Mesenchymal stem cell (in vitro differentiated cells and primary cell): ENCODE results near the gene RNF144A.
A peak's percentile ranks its signal among the peaks of the same experiment; 100 is the strongest.

Experiments used
- DNase-seq: peaks from one replicate; pipeline ENCODE4 v3.0.0-alpha.2; 2013
- H2AFZ ChIP-seq: one replicate; pipeline ENCODE4 v1.6.1; 2013; ENCODE audit warnings: low read depth, mild to moderate bottlenecking, control low read depth, inconsistent platforms, low read length, moderate library complexity
- H2AK5ac ChIP-seq: 2 replicates; pipeline ENCODE4 v1.6.1; 2013; ENCODE audit warnings: low read length, moderate library complexity, mild to moderate bottlenecking, inconsistent platforms; ENCODE audit not compliant: severe bottlenecking
- H2BK120ac ChIP-seq: one replicate; pipeline ENCODE4 v1.6.1; 2013; ENCODE audit warnings: low read depth, mild to moderate bottlenecking, inconsistent platforms, low read length, moderate library complexity
- H2BK12ac ChIP-seq, 2 experiments: one replicate each; pipeline ENCODE4 v1.6.1; 2013; ENCODE audit warnings: inconsistent platforms in 2 of 2, low read length in 2 of 2, mild to moderate bottlenecking in 2 of 2, moderate library complexity in 2 of 2, control low read depth in 1 of 2
- H2BK15ac ChIP-seq: one replicate; pipeline ENCODE4 v1.6.1; 2013; ENCODE audit warnings: mild to moderate bottlenecking, low read depth, inconsistent platforms; ENCODE audit not compliant: poor library complexity, severe bottlenecking
- H2BK5ac ChIP-seq: 2 replicates; pipeline ENCODE4 v1.6.1; 2013; ENCODE audit warnings: low read depth, mild to moderate bottlenecking, low read length, control low read depth, inconsistent platforms; ENCODE audit not compliant: poor library complexity, severe bottlenecking
- H3K14ac ChIP-seq, 2 experiments: one replicate each; pipeline ENCODE4 v1.6.1; 2013; ENCODE audit warnings: inconsistent platforms in 2 of 2, low read length in 2 of 2, control low read depth in 1 of 2, mild to moderate bottlenecking in 1 of 2, moderate library complexity in 1 of 2
- H3K18ac ChIP-seq, 2 experiments: one replicate each; pipeline ENCODE4 v1.6.1; 2013; ENCODE audit warnings: inconsistent platforms in 2 of 2, low read length in 2 of 2, control low read depth in 1 of 2, low read depth in 1 of 2, mild to moderate bottlenecking in 1 of 2
- H3K23ac ChIP-seq, 2 experiments: one replicate each; pipeline ENCODE4 v1.6.1; 2013; ENCODE audit warnings: inconsistent platforms in 2 of 2, low read length in 2 of 2, mild to moderate bottlenecking in 2 of 2, moderate library complexity in 2 of 2, control low read depth in 1 of 2
- H3K27ac ChIP-seq: 2 replicates; pipeline ENCODE4 v1.5.1; 2013; ENCODE audit warnings: mild to moderate bottlenecking, moderate library complexity, low read length, control low read depth, inconsistent platforms; ENCODE audit not compliant: poor library complexity, severe bottlenecking
- H3K27me3 ChIP-seq, 2 experiments: 2 replicates each; pipeline versions ENCODE4 v1.6.1 to v1.7.0; 2013; ENCODE audit warnings: low read length in 2 of 2, mild to moderate bottlenecking in 2 of 2, moderate library complexity in 2 of 2, control low read depth in 1 of 2, inconsistent platforms in 1 of 2; ENCODE audit not compliant: control insufficient read depth in 1 of 2, insufficient read depth in 1 of 2
- H3K36me3 ChIP-seq, 2 experiments: 2 replicates each; pipeline versions ENCODE4 v1.6.1 to v1.7.0; 2013; ENCODE audit warnings: low read length in 2 of 2, control low read depth in 1 of 2, inconsistent platforms in 1 of 2, low read depth in 1 of 2, mild to moderate bottlenecking in 1 of 2; ENCODE audit not compliant: insufficient read depth in 2 of 2, control insufficient read depth in 1 of 2
- H3K4ac ChIP-seq, 2 experiments: one replicate each; pipeline ENCODE4 v1.6.1; 2013; ENCODE audit warnings: inconsistent platforms in 2 of 2, low read length in 2 of 2, mild to moderate bottlenecking in 2 of 2, moderate library complexity in 2 of 2, control low read depth in 1 of 2, low read depth in 1 of 2
- H3K4me1 ChIP-seq: 2 replicates; pipeline ENCODE4 v1.6.1; 2013; ENCODE audit warnings: low read depth, low read length, control low read depth; ENCODE audit not compliant: control insufficient read depth, insufficient read depth
- H3K4me2 ChIP-seq: 2 replicates; pipeline ENCODE4 v1.6.1; 2013; ENCODE audit warnings: low read length, mild to moderate bottlenecking, inconsistent platforms; ENCODE audit not compliant: poor library complexity, severe bottlenecking
- H3K4me3 ChIP-seq, 2 experiments: 2 replicates each; pipeline versions ENCODE4 v1.5.1 to v1.7.0; 2013; ENCODE audit warnings: low read length in 2 of 2, mild to moderate bottlenecking in 2 of 2, control low read depth in 1 of 2, low read depth in 1 of 2; ENCODE audit not compliant: insufficient read depth in 1 of 2
- H3K79me1 ChIP-seq: replicated peaks from 2 replicates; pipeline ENCODE4 v1.6.1; 2013; ENCODE audit warnings: mild to moderate bottlenecking, control low read depth, low read length, inconsistent platforms; ENCODE audit not compliant: poor library complexity, severe bottlenecking
- H3K9ac ChIP-seq: 2 replicates; pipeline ENCODE4 v1.7.0; 2013; ENCODE audit warnings: mild to moderate bottlenecking, low read length, moderate library complexity
- H3K9me3 ChIP-seq: 2 replicates; pipeline ENCODE4 v1.7.0; 2013; ENCODE audit warnings: mild to moderate bottlenecking, low read length; ENCODE audit not compliant: control insufficient read depth
- H4K8ac ChIP-seq: one replicate; pipeline ENCODE4 v1.6.1; 2013; ENCODE audit warnings: inconsistent platforms, mild to moderate bottlenecking, low read length, moderate library complexity
- H4K91ac ChIP-seq: one replicate; pipeline ENCODE4 v1.6.1; 2013; ENCODE audit warnings: mild to moderate bottlenecking, low read length, inconsistent platforms
- WGBS: methylation state at CpG from one replicate; pipeline ENCODE4 v1.1.7; 2013; ENCODE audit warnings: mixed read lengths; 5-methylcytosine and 5-hydroxymethylcytosine counted together

RNF144A gene

DNA sequence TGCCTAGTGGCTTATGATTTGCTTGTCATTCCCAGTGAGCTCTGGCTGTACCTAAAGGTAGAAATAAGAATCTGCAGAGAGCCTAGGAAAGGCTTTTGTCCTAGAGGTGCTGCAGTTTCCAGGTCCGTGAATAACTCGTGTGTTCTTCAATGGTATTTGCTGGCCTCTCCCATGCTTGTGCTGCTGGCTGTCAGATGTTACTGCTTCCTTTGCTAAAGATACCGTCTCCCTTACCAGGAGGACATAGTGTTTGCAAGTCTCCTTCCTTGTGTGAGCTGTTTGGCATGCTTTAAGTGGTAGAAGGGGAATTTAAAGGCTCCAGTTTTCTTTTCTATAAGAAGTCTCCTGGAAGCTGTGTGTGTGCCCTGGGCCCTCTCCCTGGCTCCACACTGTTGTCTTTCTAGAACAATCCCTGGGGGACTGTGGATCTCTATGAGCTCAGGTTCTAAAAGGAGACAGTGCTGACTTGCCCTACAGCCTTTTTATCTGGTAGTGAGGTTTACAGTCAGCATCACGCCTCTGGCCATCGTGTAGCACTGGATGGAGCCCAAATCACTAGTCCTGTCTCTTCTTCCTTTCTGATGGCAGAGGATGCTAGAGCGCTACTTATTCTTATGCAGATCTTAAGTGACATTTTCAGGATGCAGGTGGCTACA is 65.8 kb downstream of the RNF144A start:
- H2BK120ac ChIP-seq, result no peak overlapping the region
- H3K27me3 ChIP-seq, result no peaks in the 10 kb centered on the region
- no peak overlapping the region for H3K4ac ChIP-seq
- no peaks in the 10 kb centered on the region for H3K36me3 ChIP-seq
- no peak overlapping the region for H3K4me3 ChIP-seq
- H4K8ac ChIP-seq, result no peak overlapping the region
- no peak overlapping the region for H3K4me2 ChIP-seq
- H2AK5ac ChIP-seq, result no peak overlapping the region
- no peak overlapping the region for H2BK5ac ChIP-seq
- H2BK15ac ChIP-seq, result no peak overlapping the region
- H3K23ac ChIP-seq, result no peak overlapping the region
- H3K4me1 ChIP-seq, result no peaks in the 10 kb centered on the region
- WGBS, result 80% methylated on average over 6 of the region's 6 CpGs
- H2AFZ ChIP-seq, result no peak overlapping the region
- no peak overlapping the region for H3K27ac ChIP-seq
- DNase-seq, result peak; percentile 21
- H3K18ac ChIP-seq, result no peak overlapping the region
- H3K79me1 ChIP-seq, result no peaks in the 10 kb centered on the region
- H3K9ac ChIP-seq, result no peak overlapping the region
- H3K9me3 ChIP-seq, result no peaks in the 10 kb centered on the region
- no peak overlapping the region for H4K91ac ChIP-seq
- H3K14ac ChIP-seq, result no peak overlapping the region
- H2BK12ac ChIP-seq, result peak overlapping the region in 1 of 2 experiments; percentile 2

DNA sequence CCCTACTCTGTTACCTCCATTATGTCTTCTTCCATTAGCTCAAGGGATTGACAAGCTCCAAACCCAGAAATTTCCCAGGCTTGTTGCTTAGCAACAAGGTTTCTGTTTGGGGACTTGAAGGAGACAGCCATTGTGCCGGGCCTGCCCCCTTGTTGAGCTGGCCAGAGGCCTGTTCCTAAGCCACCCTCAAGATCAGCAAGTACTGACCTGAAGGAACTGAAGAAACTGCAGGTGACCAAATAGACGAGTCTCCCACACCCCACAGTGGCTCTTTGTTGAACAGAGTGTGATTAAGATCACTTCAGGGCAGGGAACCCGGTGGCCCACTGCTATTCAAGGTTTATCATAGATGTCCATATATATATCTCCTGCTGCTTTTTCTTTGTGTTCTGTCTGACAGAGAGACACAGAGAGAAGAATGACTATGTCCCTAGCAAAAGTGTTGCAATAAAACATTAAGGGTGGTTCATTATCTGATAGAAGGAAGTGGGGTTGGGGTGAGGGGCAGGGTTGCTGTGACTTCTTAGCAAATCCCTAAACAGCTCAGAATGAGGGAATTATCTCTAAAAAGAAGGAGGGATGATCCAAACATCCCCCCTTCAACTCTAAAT is 69.2 kb downstream of the RNF144A start:
- no peaks in the 10 kb centered on the region for H3K4me1 ChIP-seq
- H3K14ac ChIP-seq, result no peak overlapping the region
- H2BK5ac ChIP-seq, result no peak overlapping the region
- H3K4ac ChIP-seq, result no peak overlapping the region
- H3K27me3 ChIP-seq, result no peaks in the 10 kb centered on the region
- H2BK120ac ChIP-seq, result no peak overlapping the region
- 15% methylated on average over 2 of the region's 3 CpGs for WGBS
- H2BK15ac ChIP-seq, result no peak overlapping the region
- H2AFZ ChIP-seq, result no peak overlapping the region
- no peak overlapping the region for H4K91ac ChIP-seq
- peaks cover 4% of the 10 kb centered on the region for H3K9me3 ChIP-seq
- H3K79me1 ChIP-seq, result no peaks in the 10 kb centered on the region
- H3K4me3 ChIP-seq, result no peak overlapping the region
- no peak overlapping the region for H2AK5ac ChIP-seq
- no peak overlapping the region for H4K8ac ChIP-seq
- no peak overlapping the region for H3K27ac ChIP-seq
- H3K9ac ChIP-seq, result no peak overlapping the region
- H3K4me2 ChIP-seq, result no peak overlapping the region
- peak; percentile 78 for DNase-seq
- peak overlapping the region in 1 of 2 experiments; percentile 77 for H3K18ac ChIP-seq
- H3K36me3 ChIP-seq, result no peaks in the 10 kb centered on the region
- H3K23ac ChIP-seq, result no peak overlapping the region
- H2BK12ac ChIP-seq, result no peak overlapping the region

DNA sequence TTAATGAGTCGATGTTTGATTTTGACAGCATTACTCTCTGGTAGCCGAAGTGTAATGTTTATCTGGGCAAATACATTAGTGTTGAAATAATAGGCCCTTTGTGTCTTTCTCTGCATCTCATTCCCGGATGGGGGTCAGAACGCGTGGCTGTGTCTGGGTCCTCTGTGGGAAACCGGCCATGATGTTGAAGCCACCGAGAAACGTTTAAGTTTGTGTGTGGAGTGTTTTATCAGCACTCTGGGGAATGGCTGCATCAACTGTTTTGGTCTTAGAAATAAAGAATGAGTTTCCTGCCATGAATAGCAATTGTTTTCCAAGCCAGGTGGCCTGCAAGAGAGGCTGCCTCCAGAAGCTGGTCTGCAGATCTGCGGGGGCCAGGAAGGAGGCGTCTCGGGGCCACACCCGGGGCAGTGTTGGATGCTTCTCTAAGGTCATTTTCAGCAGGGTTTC is 69.7 kb downstream of the RNF144A start:
- no peak overlapping the region for H3K4me3 ChIP-seq
- no peak overlapping the region for H2BK5ac ChIP-seq
- H2BK120ac ChIP-seq, result no peak overlapping the region
- H4K91ac ChIP-seq, result peak overlapping the region; percentile 23
- no peak overlapping the region for H2AK5ac ChIP-seq
- no peak overlapping the region for H4K8ac ChIP-seq
- H3K23ac ChIP-seq, result no peak overlapping the region
- WGBS, result 77% methylated on average over 12 of the region's 12 CpGs
- no peak for DNase-seq
- peaks cover 4% of the 10 kb centered on the region for H3K9me3 ChIP-seq
- H2AFZ ChIP-seq, result no peak overlapping the region
- peak overlapping the region; percentile 4 to 24 for H3K4ac ChIP-seq
- no peaks in the 10 kb centered on the region for H3K4me1 ChIP-seq
- no peaks in the 10 kb centered on the region for H3K36me3 ChIP-seq
- no peaks in the 10 kb centered on the region for H3K79me1 ChIP-seq
- H3K9ac ChIP-seq, result no peak overlapping the region
- no peak overlapping the region for H3K14ac ChIP-seq
- H2BK12ac ChIP-seq, result no peak overlapping the region
- no peak overlapping the region for H2BK15ac ChIP-seq
- H3K27ac ChIP-seq, result no peak overlapping the region
- no peak overlapping the region for H3K4me2 ChIP-seq
- H3K18ac ChIP-seq, result peak overlapping the region in 1 of 2 experiments; percentile 5
- no peaks in the 10 kb centered on the region for H3K27me3 ChIP-seq

DNA sequence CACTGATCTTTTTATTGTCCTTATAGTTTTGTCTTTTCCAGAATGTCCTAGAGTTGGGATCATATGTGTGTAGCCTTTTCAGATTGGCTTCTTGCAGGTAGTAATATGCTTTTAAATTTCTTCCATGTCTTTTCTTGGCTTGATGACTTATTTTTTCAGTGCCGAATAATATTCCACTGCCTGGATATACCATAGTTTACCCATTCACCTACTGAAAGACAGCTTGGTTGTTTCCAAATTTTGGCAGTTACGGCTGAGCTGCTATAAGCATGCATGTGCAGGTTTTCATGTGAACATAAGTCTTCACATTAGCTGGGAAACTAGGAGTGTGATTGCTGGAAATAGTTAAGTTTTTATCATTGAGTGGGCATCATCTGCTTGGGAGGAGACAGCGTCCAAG is 73.7 kb downstream of the RNF144A start:
- peaks cover 4% of the 10 kb centered on the region for H3K9me3 ChIP-seq
- no peak overlapping the region for H3K27ac ChIP-seq
- H2AFZ ChIP-seq, result no peak overlapping the region
- no peak for DNase-seq
- no peaks in the 10 kb centered on the region for H3K27me3 ChIP-seq
- H3K36me3 ChIP-seq, result no peaks in the 10 kb centered on the region
- H3K79me1 ChIP-seq, result no peaks in the 10 kb centered on the region
- H3K23ac ChIP-seq, result no peak overlapping the region
- H2BK120ac ChIP-seq, result no peak overlapping the region
- no peak overlapping the region for H3K4ac ChIP-seq
- no peak overlapping the region for H2AK5ac ChIP-seq
- no peak overlapping the region for H3K4me2 ChIP-seq
- H3K18ac ChIP-seq, result no peak overlapping the region
- H3K4me1 ChIP-seq, result no peaks in the 10 kb centered on the region
- WGBS, result 94% methylated on average over 3 of the region's 3 CpGs
- H4K91ac ChIP-seq, result no peak overlapping the region
- H4K8ac ChIP-seq, result no peak overlapping the region
- no peak overlapping the region for H2BK5ac ChIP-seq
- no peak overlapping the region for H3K4me3 ChIP-seq
- H3K14ac ChIP-seq, result no peak overlapping the region
- no peak overlapping the region for H2BK12ac ChIP-seq
- H3K9ac ChIP-seq, result no peak overlapping the region
- no peak overlapping the region for H2BK15ac ChIP-seq
